ENCODE results near the gene SACS.

Gene SACS

GRCh38 chr13:23463661-23464060, 30.2 kb upstream of the SACS start:
- H3K9me3 ChIP-seq (ENCODE audit: control insufficient read depth, insufficient read depth, low read length) = no peaks in the 10 kb centered on the region
- no peak overlapping the region for H3K9ac ChIP-seq (ENCODE audit: low read depth, low read length)
- H3K4me1 ChIP-seq (ENCODE audit: insufficient read depth, low read length) = no peaks in the 10 kb centered on the region
- H3K36me3 ChIP-seq (ENCODE audit: insufficient read depth, low read length) = no peaks in the 10 kb centered on the region

GRCh38 chr13:23462815-23463559, 29.5 kb upstream of the SACS start:
- Histone ChIP-seq H3K9me3 (ENCODE audit: control insufficient read depth, insufficient read depth, low read length) (no peaks in the 10 kb centered on the region), H3K4me1 (ENCODE audit: insufficient read depth, low read length) (no peaks in the 10 kb centered on the region), H3K9ac (ENCODE audit: low read depth, low read length) (no peak overlapping the region), H3K36me3 (ENCODE audit: insufficient read depth, low read length) (no peaks in the 10 kb centered on the region)

- Histone ChIP-seq H3K4me1 (ENCODE audit: insufficient read depth, low read length) (no peaks in the 10 kb centered on the region), H3K9me3 (ENCODE audit: control insufficient read depth, insufficient read depth, low read length) (no peaks in the 10 kb centered on the region), H3K36me3 (ENCODE audit: insufficient read depth, low read length) (no peaks in the 10 kb centered on the region), H3K9ac (ENCODE audit: low read depth, low read length) (no peak overlapping the region)
These were observed 28.0 kb upstream of the SACS start for GRCh38 chr13:23461544-23461943.

- no peaks in the 10 kb centered on the region for H3K9me3 ChIP-seq (ENCODE audit: control insufficient read depth, insufficient read depth, low read length)
- H3K4me1 ChIP-seq (ENCODE audit: insufficient read depth, low read length) = no peaks in the 10 kb centered on the region
- H3K9ac ChIP-seq (ENCODE audit: low read depth, low read length) = no peak overlapping the region
- no peaks in the 10 kb centered on the region for H3K36me3 ChIP-seq (ENCODE audit: insufficient read depth, low read length)
These were observed 27.4 kb upstream of the SACS start for GRCh38 chr13:23460921-23461320.

- H3K36me3 ChIP-seq (ENCODE audit: insufficient read depth, low read length) = no peaks in the 10 kb centered on the region
- no peaks in the 10 kb centered on the region for H3K9me3 ChIP-seq (ENCODE audit: control insufficient read depth, insufficient read depth, low read length)
- H3K4me1 ChIP-seq (ENCODE audit: insufficient read depth, low read length) = no peaks in the 10 kb centered on the region
- H3K9ac ChIP-seq (ENCODE audit: low read depth, low read length) = no peak overlapping the region
These were observed 26.8 kb upstream of the SACS start for GRCh38 chr13:23460309-23460708.

- no peak overlapping the region for H3K9ac ChIP-seq (ENCODE audit: low read depth, low read length)
- H3K4me1 ChIP-seq (ENCODE audit: insufficient read depth, low read length) = no peaks in the 10 kb centered on the region
- H3K36me3 ChIP-seq (ENCODE audit: insufficient read depth, low read length) = no peaks in the 10 kb centered on the region
- H3K9me3 ChIP-seq (ENCODE audit: control insufficient read depth, insufficient read depth, low read length) = no peaks in the 10 kb centered on the region
These were observed 25.5 kb upstream of the SACS start for GRCh38 chr13:23458989-23459388.

- Histone ChIP-seq H3K9ac (ENCODE audit: low read depth, low read length) (no peak overlapping the region), H3K36me3 (ENCODE audit: insufficient read depth, low read length) (no peaks in the 10 kb centered on the region), H3K4me1 (ENCODE audit: insufficient read depth, low read length) (peaks cover under 1% of the 10 kb centered on the region; the same call in 1 of the 2 replicates), H3K9me3 (ENCODE audit: control insufficient read depth, insufficient read depth, low read length) (no peaks in the 10 kb centered on the region)
These were observed 23.1 kb upstream of the SACS start for GRCh38 chr13:23456437-23457210.

GRCh38 chr13:23455401-23456185, 22.1 kb upstream of the SACS start:
- no peaks in the 10 kb centered on the region for H3K36me3 ChIP-seq (ENCODE audit: insufficient read depth, low read length)
- no peak overlapping the region for H3K9ac ChIP-seq (ENCODE audit: low read depth, low read length)
- peaks cover 11% of the 10 kb centered on the region; the same call in 1 of the 2 replicates for H3K4me1 ChIP-seq (ENCODE audit: insufficient read depth, low read length)
- no peaks in the 10 kb centered on the region for H3K9me3 ChIP-seq (ENCODE audit: control insufficient read depth, insufficient read depth, low read length)

GRCh38 chr13:23453132-23453531, 19.6 kb upstream of the SACS start:
- peaks cover 24% of the 10 kb centered on the region for H3K4me1 ChIP-seq (ENCODE audit: insufficient read depth, low read length)
- H3K9me3 ChIP-seq (ENCODE audit: control insufficient read depth, insufficient read depth, low read length) = no peaks in the 10 kb centered on the region
- no peaks in the 10 kb centered on the region for H3K36me3 ChIP-seq (ENCODE audit: insufficient read depth, low read length)
- no peak overlapping the region for H3K9ac ChIP-seq (ENCODE audit: low read depth, low read length)

GRCh38 chr13:23450340-23451046, 17.0 kb upstream of the SACS start:
- H3K9me3 ChIP-seq (ENCODE audit: control insufficient read depth, insufficient read depth, low read length) = no peaks in the 10 kb centered on the region
- H3K36me3 ChIP-seq (ENCODE audit: insufficient read depth, low read length) = no peaks in the 10 kb centered on the region
- no peak overlapping the region for H3K9ac ChIP-seq (ENCODE audit: low read depth, low read length)
- peaks cover 24% of the 10 kb centered on the region for H3K4me1 ChIP-seq (ENCODE audit: insufficient read depth, low read length)

GRCh38 chr13:23449398-23450162, 16.1 kb upstream of the SACS start:
- Histone ChIP-seq H3K4me1 (ENCODE audit: insufficient read depth, low read length) (peaks cover 24% of the 10 kb centered on the region), H3K9me3 (ENCODE audit: control insufficient read depth, insufficient read depth, low read length) (no peaks in the 10 kb centered on the region), H3K9ac (ENCODE audit: low read depth, low read length) (no peak overlapping the region), H3K36me3 (ENCODE audit: insufficient read depth, low read length) (peaks cover under 1% of the 10 kb centered on the region; the same call in 1 of the 2 replicates)

GRCh38 chr13:23447927-23448326, 14.4 kb upstream of the SACS start:
- peaks cover 24% of the 10 kb centered on the region for H3K4me1 ChIP-seq (ENCODE audit: insufficient read depth, low read length)
- no peak overlapping the region for H3K9ac ChIP-seq (ENCODE audit: low read depth, low read length)
- H3K36me3 ChIP-seq (ENCODE audit: insufficient read depth, low read length) = peaks cover 3% of the 10 kb centered on the region; the same call in 1 of the 2 replicates
- no peaks in the 10 kb centered on the region for H3K9me3 ChIP-seq (ENCODE audit: control insufficient read depth, insufficient read depth, low read length)

GRCh38 chr13:23445794-23446193, 12.3 kb upstream of the SACS start:
- peaks cover 3% of the 10 kb centered on the region; the same call in 1 of the 2 replicates for H3K36me3 ChIP-seq (ENCODE audit: insufficient read depth, low read length)
- peaks cover 15% of the 10 kb centered on the region for H3K4me1 ChIP-seq (ENCODE audit: insufficient read depth, low read length)
- H3K9ac ChIP-seq (ENCODE audit: low read depth, low read length) = no peak overlapping the region
- no peaks in the 10 kb centered on the region for H3K9me3 ChIP-seq (ENCODE audit: control insufficient read depth, insufficient read depth, low read length)

Measured in ES-I3 (cell line).